Tibial nerve (tissue), 3 donors: ENCODE measurements around the gene TPK1.

Source experiments
- POLR2A ChIP-seq, 2 donors: fragments of 450-650 bp; IDR thresholded peaks; one replicate each; pipeline ENCODE4 v1.6.1; 2017; ENCODE audit warnings: antibody characterized with exemption in 2 of 2, mild to moderate bottlenecking in 2 of 2, moderate library complexity in 2 of 2
- TF ChIP-seq, protein P1 (sequence below), 5 experiments: fragments of 200-600 bp in 3 of 5; fragments of 450-650 bp in 2 of 5; sonication (generic) in 3 of 5; IDR thresholded peaks; one replicate each; pipeline ENCODE4 v1.5.1; 2016 to 2019; ENCODE audit warnings: antibody characterized with exemption in 5 of 5, mild to moderate bottlenecking in 3 of 5, moderate library complexity in 2 of 5

- TF ChIP-seq, protein P1, sequence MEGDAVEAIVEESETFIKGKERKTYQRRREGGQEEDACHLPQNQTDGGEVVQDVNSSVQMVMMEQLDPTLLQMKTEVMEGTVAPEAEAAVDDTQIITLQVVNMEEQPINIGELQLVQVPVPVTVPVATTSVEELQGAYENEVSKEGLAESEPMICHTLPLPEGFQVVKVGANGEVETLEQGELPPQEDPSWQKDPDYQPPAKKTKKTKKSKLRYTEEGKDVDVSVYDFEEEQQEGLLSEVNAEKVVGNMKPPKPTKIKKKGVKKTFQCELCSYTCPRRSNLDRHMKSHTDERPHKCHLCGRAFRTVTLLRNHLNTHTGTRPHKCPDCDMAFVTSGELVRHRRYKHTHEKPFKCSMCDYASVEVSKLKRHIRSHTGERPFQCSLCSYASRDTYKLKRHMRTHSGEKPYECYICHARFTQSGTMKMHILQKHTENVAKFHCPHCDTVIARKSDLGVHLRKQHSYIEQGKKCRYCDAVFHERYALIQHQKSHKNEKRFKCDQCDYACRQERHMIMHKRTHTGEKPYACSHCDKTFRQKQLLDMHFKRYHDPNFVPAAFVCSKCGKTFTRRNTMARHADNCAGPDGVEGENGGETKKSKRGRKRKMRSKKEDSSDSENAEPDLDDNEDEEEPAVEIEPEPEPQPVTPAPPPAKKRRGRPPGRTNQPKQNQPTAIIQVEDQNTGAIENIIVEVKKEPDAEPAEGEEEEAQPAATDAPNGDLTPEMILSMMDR (IDR thresholded peaks at IDR 0.05) = no peak
- no peak for TF ChIP-seq POLR2A (IDR thresholded peaks at IDR 0.05)
Measured at GRCh38 chr7:144763291-144763690, 72.6 kb downstream of the TPK1 start.
